H9 (cell line): ENCODE results near the gene HSPH1. TPM values are rescaled to one million over a fixed set of nuclear protein-coding genes. Genes with fewer than 3 reads are reported as not detected.

Experiments
- DNase-seq: peaks from one replicate; pipeline ENCODE4 v3.0.0-alpha.2; 2017
- H2AFZ ChIP-seq: one replicate; pipeline ENCODE4 v1.6.1; 2013; ENCODE audit warnings: mild to moderate bottlenecking, low read length, control low read depth, moderate library complexity
- H2AK5ac ChIP-seq: 2 replicates; pipeline ENCODE4 v1.6.1; 2013; ENCODE audit warnings: low read length, control low read depth, mixed read lengths; ENCODE audit not compliant: insufficient read length
- H2BK120ac ChIP-seq: one replicate; pipeline ENCODE4 v1.6.1; 2013; ENCODE audit warnings: low read depth, mild to moderate bottlenecking, low read length, control low read depth, inconsistent platforms; ENCODE audit not compliant: poor library complexity, severe bottlenecking
- H2BK12ac ChIP-seq: 2 replicates; pipeline ENCODE4 v1.6.1; 2013; ENCODE audit warnings: low read length, control low read depth, mixed read lengths, low read depth; ENCODE audit not compliant: insufficient read length
- H2BK15ac ChIP-seq: 2 replicates; pipeline ENCODE4 v1.6.1; 2013; ENCODE audit warnings: low read depth, low read length, control low read depth
- H2BK20ac ChIP-seq: one replicate; pipeline ENCODE4 v1.6.1; 2013; ENCODE audit warnings: low read depth, mild to moderate bottlenecking, low read length, control low read depth, inconsistent platforms; ENCODE audit not compliant: poor library complexity, severe bottlenecking
- H2BK5ac ChIP-seq: 2 replicates; pipeline ENCODE4 v1.6.1; 2013; ENCODE audit warnings: low read length, control low read depth, mixed read lengths; ENCODE audit not compliant: insufficient read length
- H3K14ac ChIP-seq: 2 replicates; pipeline ENCODE4 v1.6.1; 2013; ENCODE audit warnings: low read length, control low read depth; ENCODE audit not compliant: insufficient read depth
- H3K18ac ChIP-seq: 2 replicates; pipeline ENCODE4 v1.6.1; 2013; ENCODE audit warnings: low read depth, mild to moderate bottlenecking, mixed read lengths, low read length, control low read depth; ENCODE audit not compliant: insufficient read length
- H3K23ac ChIP-seq: 2 replicates; pipeline ENCODE4 v1.6.1; 2013; ENCODE audit warnings: low read length, control low read depth, mixed read lengths, low read depth; ENCODE audit not compliant: insufficient read length
- H3K23me2 ChIP-seq: 2 replicates; pipeline ENCODE4 v1.6.1; 2013; ENCODE audit warnings: low read depth, mild to moderate bottlenecking, mixed read lengths, low read length, control low read depth; ENCODE audit not compliant: insufficient read length, poor library complexity, severe bottlenecking
- H3K27ac ChIP-seq: 2 replicates; pipeline ENCODE4 v1.5.1; 2013; ENCODE audit warnings: low read length, control low read depth, mixed read lengths, low read depth; ENCODE audit not compliant: insufficient read length
- H3K27me3 ChIP-seq: 2 replicates; pipeline ENCODE4 v1.6.1; 2013; ENCODE audit warnings: low read length, control low read depth, inconsistent platforms; ENCODE audit not compliant: insufficient read depth
- H3K4ac ChIP-seq: 2 replicates; pipeline ENCODE4 v1.6.1; 2013; ENCODE audit warnings: low read depth, mild to moderate bottlenecking, control low read depth, inconsistent platforms, low read length, moderate library complexity
- H3K4me1 ChIP-seq: 2 replicates; pipeline ENCODE4 v1.6.1; 2013; ENCODE audit warnings: low read length, control low read depth, inconsistent platforms; ENCODE audit not compliant: insufficient read depth
- H3K4me2 ChIP-seq: 2 replicates; pipeline ENCODE4 v1.6.1; 2013; ENCODE audit warnings: low read length, control low read depth, mixed read lengths; ENCODE audit not compliant: insufficient read length, insufficient read depth
- H3K56ac ChIP-seq: 2 replicates; pipeline ENCODE4 v1.6.1; 2013; ENCODE audit warnings: low read depth, mild to moderate bottlenecking, mixed read lengths, low read length, control low read depth; ENCODE audit not compliant: insufficient read length
- H3K79me1 ChIP-seq: 2 replicates; pipeline ENCODE4 v1.6.1; 2013; ENCODE audit warnings: low read depth, mild to moderate bottlenecking, moderate library complexity, low read length, control low read depth, inconsistent platforms; ENCODE audit not compliant: insufficient read depth, poor library complexity, severe bottlenecking
- H3K79me2 ChIP-seq: 2 replicates; pipeline ENCODE4 v1.6.1; 2013; ENCODE audit warnings: low read length, control low read depth, inconsistent platforms; ENCODE audit not compliant: insufficient read depth
- H3K9ac ChIP-seq: 2 replicates; pipeline ENCODE4 v1.6.1; 2013; ENCODE audit warnings: low read length, control low read depth, mixed read lengths; ENCODE audit not compliant: insufficient read length; ENCODE audit errors: extremely low read depth
- H3K9me3 ChIP-seq: one replicate; pipeline ENCODE4 v1.6.1; 2013; ENCODE audit warnings: low read depth, low read length, inconsistent platforms; ENCODE audit not compliant: control insufficient read depth
- H3T11ph ChIP-seq: one replicate; pipeline ENCODE4 v1.6.1; 2013; ENCODE audit warnings: mild to moderate bottlenecking, low read length, control low read depth, inconsistent platforms
- H4K20me1 ChIP-seq: one replicate; pipeline ENCODE4 v1.6.1; 2013; ENCODE audit not compliant: control insufficient read depth, insufficient read length, insufficient read depth
- H4K5ac ChIP-seq: 2 replicates; pipeline ENCODE4 v1.6.1; 2013; ENCODE audit warnings: low read depth, mild to moderate bottlenecking, mixed read lengths, low read length, control low read depth; ENCODE audit not compliant: insufficient read length
- H4K8ac ChIP-seq: replicated peaks from 2 replicates; pipeline ENCODE4 v1.6.1; 2013; ENCODE audit warnings: low read length, control low read depth, mixed read lengths, low read depth; ENCODE audit not compliant: insufficient read length
- H4K91ac ChIP-seq: 2 replicates; pipeline ENCODE4 v1.6.1; 2013; ENCODE audit warnings: low read depth, mild to moderate bottlenecking, moderate library complexity, mixed read lengths, low read length, control low read depth; ENCODE audit not compliant: insufficient read length
- H3K27ac Mint-ChIP-seq, 3 experiments: 2 replicates in 2 of 3; 3 replicates in 1 of 3; pipeline ENCODE4 v1.8.0; 2020 to 2021; ENCODE audit warnings: mixed read lengths in 3 of 3, mild to moderate bottlenecking in 1 of 3, moderate library complexity in 1 of 3
- H3K27me3 Mint-ChIP-seq: 2 replicates; pipeline ENCODE4 v1.8.0; 2021; ENCODE audit warnings: low read depth, mild to moderate bottlenecking, moderate library complexity, mixed read lengths
- H3K36me3 Mint-ChIP-seq, 3 experiments: 2 replicates in 2 of 3; 3 replicates in 1 of 3; pipeline ENCODE4 v1.8.0; 2020 to 2021; ENCODE audit warnings: low read depth in 3 of 3, mixed read lengths in 3 of 3; ENCODE audit not compliant: insufficient read depth in 1 of 3
- H3K4me1 Mint-ChIP-seq, 2 experiments: 2 replicates each; pipeline ENCODE4 v1.8.0; 2020; ENCODE audit warnings: mixed read lengths in 2 of 2
- H3K4me3 Mint-ChIP-seq, 2 experiments: 2 replicates in 1 of 2; 3 replicates in 1 of 2; pipeline ENCODE4 v1.8.0; 2020 to 2021; ENCODE audit warnings: mild to moderate bottlenecking in 2 of 2, mixed read lengths in 2 of 2, moderate library complexity in 1 of 2
- H3K9me3 Mint-ChIP-seq, 2 experiments: 2 replicates in 1 of 2; 3 replicates in 1 of 2; pipeline ENCODE4 v1.8.0; 2020; ENCODE audit warnings: mild to moderate bottlenecking in 2 of 2, mixed read lengths in 2 of 2, moderate library complexity in 1 of 2
- WGBS: extraction: QIAGEN DNeasy Blood & Tissue Kit; methylation state at CpG from one replicate; pipeline ENCODE4 v1.1.7; 2013; ENCODE audit warnings: missing lambda C conversion rate, low lambda C conversion rate, mixed read lengths; ENCODE audit not compliant: insufficient read length; ENCODE audit errors: extremely low coverage; 5-methylcytosine and 5-hydroxymethylcytosine counted together
- total RNA-seq: library from RNA; stranded (reverse); gene quantifications from 2 replicates; pipeline ENCODE4 v1.2.1, GENCODE V29; 2021
- TF ChIP-seq, protein P1 (sequence below): fragments of 200-600 bp; sonication (generic); conservative IDR thresholded peaks from 3 replicates; pipeline ENCODE4 v1.8.0; 2021; ENCODE audit warnings: antibody characterized with exemption, mild to moderate bottlenecking

HSPH1 gene
- total RNA-seq, 1 experiment from 2014 or later: 141 TPM

DNA sequence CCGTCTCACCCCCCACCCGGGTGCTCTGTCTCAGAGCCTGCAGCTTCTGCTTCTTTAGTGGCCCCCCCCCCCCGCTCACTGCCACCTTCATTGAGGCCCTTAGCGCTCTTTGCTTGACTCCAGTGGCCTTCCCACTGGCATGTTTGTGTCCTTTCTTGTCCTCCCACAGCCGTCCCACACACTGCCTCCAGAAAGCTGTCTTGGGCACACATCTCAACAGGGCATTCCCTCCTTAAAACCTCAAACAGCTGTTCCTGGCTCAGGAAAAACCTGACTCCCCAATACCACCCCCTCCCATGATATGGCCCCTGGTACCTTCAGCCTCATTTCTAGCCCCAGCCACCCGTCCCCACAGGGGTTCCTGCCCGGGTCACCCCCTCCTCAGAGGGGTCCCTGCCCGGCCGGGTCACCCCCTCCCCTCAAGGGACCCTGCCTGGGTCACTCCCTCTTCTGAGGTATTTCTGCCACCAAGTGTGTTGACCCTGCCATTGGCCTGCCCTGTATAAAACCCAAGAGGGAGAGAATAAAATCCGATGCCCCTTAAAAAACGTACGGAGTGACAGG is 46.9 kb upstream of the HSPH1 start:
- H3K27ac ChIP-seq: no peak overlapping the region
- no peaks in the 10 kb centered on the region for H4K20me1 ChIP-seq
- Mint-ChIP-seq H3K9me3 (no peaks in the 10 kb centered on the region), H3K27ac (peak overlapping the region in 1 of 3 experiments; percentile 19; a peak in 1 of 7 replicates), H3K4me1 (peaks cover 32 to 41% of the 10 kb centered on the region in 2 experiments), H3K27me3 (no peaks in the 10 kb centered on the region), H3K4me3 (no peak overlapping the region), H3K36me3 (no peaks in the 10 kb centered on the region; a peak in 1 of 7 replicates)
- WGBS: no CpG with 5 or more reads among the region's 12 CpGs
- H3K14ac ChIP-seq: peak overlapping the region; percentile 10; the same call in 1 of the 2 replicates
- no peak overlapping the region for H3K4ac ChIP-seq
- H2BK15ac ChIP-seq: no peak overlapping the region
- H2AFZ ChIP-seq: no peak overlapping the region
- no peaks in the 10 kb centered on the region for H3K79me2 ChIP-seq
- no peak overlapping the region for H3K4me2 ChIP-seq
- H2BK20ac ChIP-seq: no peak overlapping the region
- no peaks in the 10 kb centered on the region for H3K4me1 ChIP-seq
- DNase-seq: no peak
- no peak overlapping the region for H3K56ac ChIP-seq
- H3K79me1 ChIP-seq: no peaks in the 10 kb centered on the region
- H4K5ac ChIP-seq: no peak overlapping the region
- no peaks in the 10 kb centered on the region for H3K23me2 ChIP-seq
- H3K9me3 ChIP-seq: no peaks in the 10 kb centered on the region
- H3K18ac ChIP-seq: no peak overlapping the region
- H3K27me3 ChIP-seq: no peaks in the 10 kb centered on the region
- TF ChIP-seq, protein P1, sequence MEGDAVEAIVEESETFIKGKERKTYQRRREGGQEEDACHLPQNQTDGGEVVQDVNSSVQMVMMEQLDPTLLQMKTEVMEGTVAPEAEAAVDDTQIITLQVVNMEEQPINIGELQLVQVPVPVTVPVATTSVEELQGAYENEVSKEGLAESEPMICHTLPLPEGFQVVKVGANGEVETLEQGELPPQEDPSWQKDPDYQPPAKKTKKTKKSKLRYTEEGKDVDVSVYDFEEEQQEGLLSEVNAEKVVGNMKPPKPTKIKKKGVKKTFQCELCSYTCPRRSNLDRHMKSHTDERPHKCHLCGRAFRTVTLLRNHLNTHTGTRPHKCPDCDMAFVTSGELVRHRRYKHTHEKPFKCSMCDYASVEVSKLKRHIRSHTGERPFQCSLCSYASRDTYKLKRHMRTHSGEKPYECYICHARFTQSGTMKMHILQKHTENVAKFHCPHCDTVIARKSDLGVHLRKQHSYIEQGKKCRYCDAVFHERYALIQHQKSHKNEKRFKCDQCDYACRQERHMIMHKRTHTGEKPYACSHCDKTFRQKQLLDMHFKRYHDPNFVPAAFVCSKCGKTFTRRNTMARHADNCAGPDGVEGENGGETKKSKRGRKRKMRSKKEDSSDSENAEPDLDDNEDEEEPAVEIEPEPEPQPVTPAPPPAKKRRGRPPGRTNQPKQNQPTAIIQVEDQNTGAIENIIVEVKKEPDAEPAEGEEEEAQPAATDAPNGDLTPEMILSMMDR: no peak
- no peak overlapping the region for H2BK120ac ChIP-seq
- no peak overlapping the region for H3K23ac ChIP-seq
- no peak overlapping the region for H2BK12ac ChIP-seq
- H3T11ph ChIP-seq: no peak overlapping the region
- no peak overlapping the region for H4K91ac ChIP-seq
- H3K9ac ChIP-seq: no peak overlapping the region
- H2BK5ac ChIP-seq: no peak overlapping the region
- H2AK5ac ChIP-seq: no peak overlapping the region
- H4K8ac ChIP-seq: no peak overlapping the region
